Smooth muscle cell of the brain vasculature (primary cell): ENCODE results near the gene GLI1.

Source experiments
- DNase-seq: peaks from one replicate; pipeline ENCODE4 v3.0.0-alpha.2; 2012; ENCODE audit warnings: low read depth, low spot score

The GLI1 gene

DNA sequence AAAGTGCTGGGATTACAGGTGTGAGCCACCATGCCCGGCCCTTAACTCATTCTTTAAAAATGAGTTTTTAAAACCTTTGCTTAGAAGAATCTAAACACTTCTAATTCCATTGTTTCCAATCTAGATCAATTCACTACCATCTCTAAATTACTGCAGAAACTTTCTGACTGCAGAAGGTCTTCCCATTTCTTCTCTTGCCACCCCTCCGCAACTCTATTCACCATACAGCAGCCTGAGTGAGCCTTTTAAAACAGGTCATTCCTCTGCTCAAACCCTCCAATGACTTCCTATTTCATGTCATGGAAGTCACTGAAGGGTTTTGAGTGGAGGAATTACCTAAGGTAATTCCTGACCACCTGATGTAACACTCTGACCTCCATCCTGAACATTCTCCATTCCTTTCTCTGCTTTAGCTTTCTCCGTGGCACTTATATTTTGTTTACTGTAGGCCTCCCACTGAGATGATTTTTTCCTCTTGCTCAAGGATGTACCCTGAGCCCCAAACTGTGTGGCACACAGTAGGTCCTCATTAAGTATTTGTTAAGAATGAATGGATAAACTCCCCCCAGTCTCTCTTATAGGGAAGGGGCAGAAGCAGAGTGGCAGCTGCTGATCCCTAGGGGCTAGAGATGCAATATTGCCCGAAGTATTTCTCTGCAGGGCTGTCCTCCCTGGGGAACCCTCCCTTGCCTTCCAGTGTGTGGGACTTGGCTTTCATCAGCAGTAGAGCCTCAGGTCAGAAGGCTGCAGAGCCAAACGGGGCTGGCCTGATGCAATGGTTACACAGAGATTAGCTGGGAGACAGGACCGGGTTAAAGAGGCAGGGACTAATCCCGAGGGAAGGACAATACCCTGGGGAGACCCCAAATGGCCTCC, 59.6 kb downstream of the GLI1 start:
- no peak for DNase-seq

DNA sequence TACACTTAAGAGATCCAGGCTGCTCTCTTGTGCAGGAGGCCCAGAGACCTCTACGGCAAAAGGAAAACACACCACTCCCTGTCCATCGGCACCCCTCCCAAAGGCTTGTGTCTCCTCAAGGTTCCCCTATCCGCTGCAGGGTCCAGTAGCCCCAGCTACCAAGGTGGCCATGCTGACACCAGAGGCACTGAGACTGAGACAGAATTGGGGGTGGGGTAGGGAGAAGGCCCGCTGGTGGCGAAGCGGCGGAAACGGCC, 60.1 kb downstream of the GLI1 start:
- no peak for DNase-seq

DNA sequence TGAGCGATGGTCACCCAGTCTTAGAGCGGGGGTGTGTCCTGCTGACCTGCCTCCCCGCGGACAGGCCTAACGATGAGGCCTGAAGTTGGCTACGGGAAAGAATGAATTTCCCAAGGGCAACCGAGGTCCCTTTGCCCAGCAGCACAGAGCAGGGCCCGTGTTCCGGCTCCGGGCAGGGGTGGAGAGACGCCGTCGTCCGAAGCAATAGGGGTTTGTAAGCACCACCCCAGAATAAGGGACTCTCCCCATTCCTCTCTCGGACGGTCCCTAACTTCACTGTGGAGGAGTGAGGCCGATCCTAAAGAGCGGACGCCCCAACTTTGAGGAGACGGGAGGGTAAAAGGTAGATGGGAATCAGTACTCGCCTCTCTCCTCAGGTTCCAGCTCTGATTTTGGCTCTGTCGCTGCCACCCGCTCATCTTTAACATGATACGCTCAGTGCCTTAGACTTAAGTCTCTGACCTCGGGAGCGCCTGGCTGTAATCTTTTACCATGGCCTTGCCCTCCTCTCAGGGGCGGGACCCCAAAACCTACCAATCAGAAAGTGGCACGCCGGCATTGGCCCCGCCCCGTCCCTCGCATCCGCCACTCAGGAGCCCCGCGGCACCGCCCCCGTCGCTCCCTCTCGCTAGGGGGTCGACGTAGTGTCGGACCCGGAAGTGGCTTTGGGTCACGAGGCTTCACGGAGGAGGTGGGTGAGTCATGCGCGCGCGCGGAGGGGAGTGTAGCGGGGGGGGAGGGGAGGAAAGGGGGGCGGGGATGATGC, 60.7 kb downstream of the GLI1 start, which contains the start of gene DDIT3:
TSS of gene DDIT3 (minus strand) at position 462 of the 766 bp plus-strand sequence. CDS start 3,108 bp downstream, outside the sequence.
- peak; percentile 95 for DNase-seq

DNA sequence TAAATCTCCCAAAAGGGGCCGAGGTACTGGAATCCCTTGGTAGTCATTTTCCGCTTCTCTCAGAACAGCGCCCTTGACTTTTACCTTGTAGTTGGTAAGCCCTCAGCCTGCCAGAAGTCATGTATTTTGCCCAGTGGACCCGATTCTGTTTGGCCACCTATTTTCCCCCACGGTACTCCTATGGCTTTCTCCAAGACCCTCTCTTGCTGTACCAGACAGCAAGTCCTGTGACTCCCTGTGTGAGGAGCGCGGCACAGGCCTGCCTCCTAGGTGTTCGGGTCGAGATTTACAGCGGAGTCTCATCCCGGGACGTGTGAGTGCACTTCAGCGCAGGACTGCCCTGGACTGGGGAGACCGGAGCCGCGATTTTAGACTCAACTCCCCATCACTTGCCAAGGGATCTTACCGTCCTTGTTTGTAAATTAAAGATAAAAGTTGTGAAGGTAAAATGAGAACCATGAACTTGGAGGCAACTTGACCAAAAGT, 62.0 kb downstream of the GLI1 start:
- DNase-seq, result no peak
